HepG2 (cell line): ENCODE results near the gene POFUT2. TPM values are rescaled to one million over a fixed set of nuclear protein-coding genes. Genes with fewer than 3 reads are reported as not detected.

Experiments
- ATF7-NPFF ChIP-seq: sonication (generic); formaldehyde crosslinking; IDR thresholded peaks from 2 replicates; pipeline ENCODE4 v1.8.1; 2023; ENCODE audit warnings: mild to moderate bottlenecking, low read depth, missing genetic modification reagents, moderate library complexity
- GATAD2A ChIP-seq: IDR thresholded peaks from 2 replicates; pipeline ENCODE4 v1.6.1; 2016
- KDM4B ChIP-seq: sonication (generic); formaldehyde crosslinking; IDR thresholded peaks from 2 replicates; pipeline ENCODE4 v1.4.0; 2020; ENCODE audit warnings: missing genetic modification reagents
- ZFAT ChIP-seq: sonication (generic); formaldehyde crosslinking; conservative IDR thresholded peaks from 2 replicates; pipeline ENCODE4 v1.8.1; 2023; ENCODE audit warnings: missing genetic modification reagents, inconsistent platforms
- ZFYVE20 ChIP-seq: sonication (generic); formaldehyde crosslinking; IDR thresholded peaks from 2 replicates; pipeline ENCODE4 v1.8.0; 2023; ENCODE audit warnings: low read depth, mild to moderate bottlenecking, moderate library complexity, missing genetic modification reagents, borderline replicate concordance
- ZNF484 ChIP-seq: sonication (generic); formaldehyde crosslinking; IDR thresholded peaks from 2 replicates; pipeline ENCODE4 v1.5.1; 2020; ENCODE audit warnings: mild to moderate bottlenecking, low read depth, missing genetic modification reagents, borderline replicate concordance
- ZNF615 ChIP-seq: sonication (generic); formaldehyde crosslinking; IDR thresholded peaks from 2 replicates; pipeline ENCODE4 v1.5.0; 2020; ENCODE audit warnings: mild to moderate bottlenecking, missing genetic modification reagents, borderline replicate concordance
- ZNF746 ChIP-seq: sonication (generic); formaldehyde crosslinking; IDR thresholded peaks from 2 replicates; pipeline ENCODE4 v1.8.0; 2022; ENCODE audit warnings: mild to moderate bottlenecking, missing genetic modification reagents
- ZNF879 ChIP-seq: sonication (generic); formaldehyde crosslinking; IDR thresholded peaks from 2 replicates; pipeline ENCODE4 v1.8.1; 2023; ENCODE audit warnings: missing genetic modification reagents
- polyA plus RNA-seq, 8 experiments: library from polyadenylated mRNA; depleted of rRNA in 3 of 8; stranded (reverse) in 7 of 8; unstranded in 1 of 8; fragments of >200 nt; fragmentation: Illumina TruSeq in 4 of 8; extraction: Trizol in 4 of 8; gene quantifications; 2 replicates each; pipeline versions ENCODE4 v1.2.1 to v1.2.3, GENCODE V29; 2011 to 2016; ENCODE audit warnings: low read depth in 4 of 8, missing spikeins in 1 of 8, mixed read lengths in 1 of 8; ENCODE audit not compliant: insufficient read depth in 1 of 8
- total RNA-seq, 5 experiments: library from RNA; depleted of rRNA; stranded (reverse); fragments of >200 nt; fragmentation: Illumina TruSeq; extraction: Trizol; gene quantifications; 2 replicates each; pipeline ENCODE4 v1.2.3, GENCODE V29; 2016; ENCODE audit warnings: low read depth in 1 of 5
- TF ChIP-seq, protein P1 (sequence below): fragments of 450-650 bp; IDR thresholded peaks from 2 replicates; pipeline ENCODE4 v1.6.1; 2016
- TF ChIP-seq, protein P2 (sequence below): sonication (generic); formaldehyde crosslinking; IDR thresholded peaks from 2 replicates; pipeline ENCODE4 v1.5.0; 2020; ENCODE audit warnings: mild to moderate bottlenecking, low read depth, missing genetic modification reagents, borderline replicate concordance
- TF ChIP-seq, protein P3 (sequence below): sonication (generic); formaldehyde crosslinking; IDR thresholded peaks from 2 replicates; pipeline ENCODE4 v1.8.1; 2023; ENCODE audit warnings: missing genetic modification reagents, inconsistent platforms, borderline replicate concordance
- TF ChIP-seq, protein P4 (sequence below), 2 experiments: sonication (generic) in 1 of 2; formaldehyde crosslinking in 1 of 2; IDR thresholded peaks; 2 replicates each; pipeline versions ENCODE4 v1.4.0 to v1.6.1; 2016 to 2020; ENCODE audit warnings: borderline replicate concordance in 1 of 2, low read depth in 1 of 2, mild to moderate bottlenecking in 1 of 2, missing genetic modification reagents in 1 of 2
- TF ChIP-seq, protein P5 (sequence below): sonication (generic); formaldehyde crosslinking; IDR thresholded peaks from 2 replicates; pipeline ENCODE4 v1.4.0; 2020; ENCODE audit warnings: low read depth, mild to moderate bottlenecking, missing genetic modification reagents
- TF ChIP-seq, protein P6 (sequence below): sonication (generic); formaldehyde crosslinking; IDR thresholded peaks from 2 replicates; pipeline ENCODE4 v1.9.0; 2021; ENCODE audit warnings: missing genetic modification reagents, borderline replicate concordance

The POFUT2 gene
- total and polyA plus RNA-seq, 2 of the 13 experiments (the other 11 are each of a cell fraction or from before 2014, with no cell fraction given), result 22.8 to 24.0 TPM

DNA sequence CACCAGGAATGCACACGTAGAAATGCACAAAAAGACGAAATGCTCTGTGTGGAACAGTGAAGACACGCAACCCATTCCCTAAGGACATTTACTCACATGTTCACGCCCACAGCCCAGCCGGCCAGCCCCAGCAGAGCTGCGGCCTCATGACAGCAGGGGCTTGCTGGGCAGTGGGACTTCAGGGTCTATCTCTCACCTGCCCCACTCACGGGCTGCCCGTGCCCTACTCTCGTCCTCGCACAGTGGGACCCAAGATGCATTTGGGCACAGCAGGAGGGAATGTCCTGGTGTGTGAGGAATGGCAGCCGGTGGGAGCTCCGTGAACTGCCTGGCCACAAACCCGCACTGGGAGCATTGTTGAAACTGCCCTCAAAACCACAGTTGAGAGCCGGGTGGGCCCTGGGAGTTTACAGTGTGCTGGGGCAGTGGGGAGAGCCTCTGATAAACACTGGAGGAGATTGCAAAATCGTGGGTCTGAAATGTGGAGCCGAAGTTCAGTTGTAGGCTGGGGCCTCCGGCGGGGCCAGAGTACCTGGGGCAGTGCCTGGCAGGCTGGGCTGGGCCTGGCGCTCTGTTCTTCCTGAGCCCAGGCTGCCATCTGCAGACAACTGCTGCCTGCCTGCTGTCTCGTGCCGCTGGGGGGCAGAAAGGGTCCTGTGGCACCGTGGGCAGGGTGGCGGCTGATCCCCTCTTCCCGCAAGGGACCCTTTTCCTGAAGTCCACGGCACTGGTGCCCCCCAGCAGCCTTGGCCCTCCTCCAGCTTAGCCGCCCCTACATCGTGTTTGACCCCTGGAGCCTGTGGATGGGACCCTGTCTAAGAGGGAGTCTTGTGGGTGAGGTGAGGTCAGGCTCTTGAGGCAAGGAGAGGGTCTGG, 20.7 kb upstream of the POFUT2 start (continued):
- no peak for TF ChIP-seq ZNF484 (CRISPR knock-in tag)
- TF ChIP-seq, protein P1, sequence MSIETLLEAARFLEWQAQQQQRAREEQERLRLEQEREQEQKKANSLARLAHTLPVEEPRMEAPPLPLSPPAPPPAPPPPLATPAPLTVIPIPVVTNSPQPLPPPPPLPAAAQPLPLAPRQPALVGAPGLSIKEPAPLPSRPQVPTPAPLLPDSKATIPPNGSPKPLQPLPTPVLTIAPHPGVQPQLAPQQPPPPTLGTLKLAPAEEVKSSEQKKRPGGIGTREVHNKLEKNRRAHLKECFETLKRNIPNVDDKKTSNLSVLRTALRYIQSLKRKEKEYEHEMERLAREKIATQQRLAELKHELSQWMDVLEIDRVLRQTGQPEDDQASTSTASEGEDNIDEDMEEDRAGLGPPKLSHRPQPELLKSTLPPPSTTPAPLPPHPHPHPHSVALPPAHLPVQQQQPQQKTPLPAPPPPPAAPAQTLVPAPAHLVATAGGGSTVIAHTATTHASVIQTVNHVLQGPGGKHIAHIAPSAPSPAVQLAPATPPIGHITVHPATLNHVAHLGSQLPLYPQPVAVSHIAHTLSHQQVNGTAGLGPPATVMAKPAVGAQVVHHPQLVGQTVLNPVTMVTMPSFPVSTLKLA, result no peak
- TF ChIP-seq ZFAT (CRISPR knock-in tag), result no peak
- TF ChIP-seq ATF7-NPFF (CRISPR knock-in tag), result no peak
- TF ChIP-seq ZNF746, result peak; percentile 49; the same call in 1 of the 2 replicates
- TF ChIP-seq, protein P2, sequence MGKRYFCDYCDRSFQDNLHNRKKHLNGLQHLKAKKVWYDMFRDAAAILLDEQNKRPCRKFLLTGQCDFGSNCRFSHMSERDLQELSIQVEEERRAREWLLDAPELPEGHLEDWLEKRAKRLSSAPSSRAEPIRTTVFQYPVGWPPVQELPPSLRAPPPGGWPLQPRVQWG (CRISPR knock-in tag), result no peak
- TF ChIP-seq, protein P3, sequence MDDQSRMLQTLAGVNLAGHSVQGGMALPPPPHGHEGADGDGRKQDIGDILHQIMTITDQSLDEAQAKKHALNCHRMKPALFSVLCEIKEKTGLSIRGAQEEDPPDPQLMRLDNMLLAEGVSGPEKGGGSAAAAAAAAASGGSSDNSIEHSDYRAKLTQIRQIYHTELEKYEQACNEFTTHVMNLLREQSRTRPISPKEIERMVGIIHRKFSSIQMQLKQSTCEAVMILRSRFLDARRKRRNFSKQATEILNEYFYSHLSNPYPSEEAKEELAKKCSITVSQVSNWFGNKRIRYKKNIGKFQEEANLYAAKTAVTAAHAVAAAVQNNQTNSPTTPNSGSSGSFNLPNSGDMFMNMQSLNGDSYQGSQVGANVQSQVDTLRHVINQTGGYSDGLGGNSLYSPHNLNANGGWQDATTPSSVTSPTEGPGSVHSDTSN (CRISPR knock-in tag), result no peak
- TF ChIP-seq KDM4B (CRISPR knock-in tag), result 0 out of 2 replicates have a peak, but pooled peaks have one; percentile 17
- TF ChIP-seq ZFYVE20 (CRISPR knock-in tag), result no peak
- TF ChIP-seq, protein P4, sequence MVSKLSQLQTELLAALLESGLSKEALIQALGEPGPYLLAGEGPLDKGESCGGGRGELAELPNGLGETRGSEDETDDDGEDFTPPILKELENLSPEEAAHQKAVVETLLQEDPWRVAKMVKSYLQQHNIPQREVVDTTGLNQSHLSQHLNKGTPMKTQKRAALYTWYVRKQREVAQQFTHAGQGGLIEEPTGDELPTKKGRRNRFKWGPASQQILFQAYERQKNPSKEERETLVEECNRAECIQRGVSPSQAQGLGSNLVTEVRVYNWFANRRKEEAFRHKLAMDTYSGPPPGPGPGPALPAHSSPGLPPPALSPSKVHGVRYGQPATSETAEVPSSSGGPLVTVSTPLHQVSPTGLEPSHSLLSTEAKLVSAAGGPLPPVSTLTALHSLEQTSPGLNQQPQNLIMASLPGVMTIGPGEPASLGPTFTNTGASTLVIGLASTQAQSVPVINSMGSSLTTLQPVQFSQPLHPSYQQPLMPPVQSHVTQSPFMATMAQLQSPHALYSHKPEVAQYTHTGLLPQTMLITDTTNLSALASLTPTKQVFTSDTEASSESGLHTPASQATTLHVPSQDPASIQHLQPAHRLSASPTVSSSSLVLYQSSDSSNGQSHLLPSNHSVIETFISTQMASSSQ (IDR thresholded peaks at IDR 0.05; ENCODE audit: low read depth), result 0 out of 2 replicates have a peak, but pooled peaks have one; percentile 40
- TF ChIP-seq, protein P4 (CRISPR knock-in tag; IDR thresholded peaks at IDR 0.05; ENCODE audit: borderline replicate concordance), result peak; percentile 81; the same call in 1 of the 2 replicates
- no peak for TF ChIP-seq ZNF879
- no peak for TF ChIP-seq ZNF615
- TF ChIP-seq, protein P5, sequence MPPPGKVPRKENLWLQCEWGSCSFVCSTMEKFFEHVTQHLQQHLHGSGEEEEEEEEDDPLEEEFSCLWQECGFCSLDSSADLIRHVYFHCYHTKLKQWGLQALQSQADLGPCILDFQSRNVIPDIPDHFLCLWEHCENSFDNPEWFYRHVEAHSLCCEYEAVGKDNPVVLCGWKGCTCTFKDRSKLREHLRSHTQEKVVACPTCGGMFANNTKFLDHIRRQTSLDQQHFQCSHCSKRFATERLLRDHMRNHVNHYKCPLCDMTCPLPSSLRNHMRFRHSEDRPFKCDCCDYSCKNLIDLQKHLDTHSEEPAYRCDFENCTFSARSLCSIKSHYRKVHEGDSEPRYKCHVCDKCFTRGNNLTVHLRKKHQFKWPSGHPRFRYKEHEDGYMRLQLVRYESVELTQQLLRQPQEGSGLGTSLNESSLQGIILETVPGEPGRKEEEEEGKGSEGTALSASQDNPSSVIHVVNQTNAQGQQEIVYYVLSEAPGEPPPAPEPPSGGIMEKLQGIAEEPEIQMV (CRISPR knock-in tag), result peak; percentile 60; the same call in 1 of the 2 replicates
- TF ChIP-seq, protein P6, sequence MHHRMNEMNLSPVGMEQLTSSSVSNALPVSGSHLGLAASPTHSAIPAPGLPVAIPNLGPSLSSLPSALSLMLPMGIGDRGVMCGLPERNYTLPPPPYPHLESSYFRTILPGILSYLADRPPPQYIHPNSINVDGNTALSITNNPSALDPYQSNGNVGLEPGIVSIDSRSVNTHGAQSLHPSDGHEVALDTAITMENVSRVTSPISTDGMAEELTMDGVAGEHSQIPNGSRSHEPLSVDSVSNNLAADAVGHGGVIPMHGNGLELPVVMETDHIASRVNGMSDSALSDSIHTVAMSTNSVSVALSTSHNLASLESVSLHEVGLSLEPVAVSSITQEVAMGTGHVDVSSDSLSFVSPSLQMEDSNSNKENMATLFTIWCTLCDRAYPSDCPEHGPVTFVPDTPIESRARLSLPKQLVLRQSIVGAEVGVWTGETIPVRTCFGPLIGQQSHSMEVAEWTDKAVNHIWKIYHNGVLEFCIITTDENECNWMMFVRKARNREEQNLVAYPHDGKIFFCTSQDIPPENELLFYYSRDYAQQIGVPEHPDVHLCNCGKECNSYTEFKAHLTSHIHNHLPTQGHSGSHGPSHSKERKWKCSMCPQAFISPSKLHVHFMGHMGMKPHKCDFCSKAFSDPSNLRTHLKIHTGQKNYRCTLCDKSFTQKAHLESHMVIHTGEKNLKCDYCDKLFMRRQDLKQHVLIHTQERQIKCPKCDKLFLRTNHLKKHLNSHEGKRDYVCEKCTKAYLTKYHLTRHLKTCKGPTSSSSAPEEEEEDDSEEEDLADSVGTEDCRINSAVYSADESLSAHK, result no peak
- peak; percentile 97 for TF ChIP-seq GATAD2A (CRISPR knock-in tag)
